Measurements from ENCODE around the gene RFLNA.

GRCh38 chr12:124316257-124316900, 21.5 kb downstream of the RFLNA start:
- TF ChIP-seq POLR2A (IDR thresholded peaks at IDR 0.05), result no peak
- TF ChIP-seq CTCF (IDR thresholded peaks at IDR 0.05), result no peak

All from lower leg skin (tissue), 3 donors.